Astrocyte (in vitro differentiated cells and primary cell): Measurements from ENCODE around the gene UGT1A6.

ENCODE experiments used
- CTCF ChIP-seq: IDR thresholded peaks from 2 replicates; pipeline ENCODE4 v1.5.1; 2011; ENCODE audit warnings: low read depth, mild to moderate bottlenecking, inconsistent platforms, low read length, moderate library complexity; ENCODE audit not compliant: insufficient read depth
- EZH2 ChIP-seq: IDR thresholded peaks from 2 replicates; pipeline ENCODE4 v1.6.1; 2012; ENCODE audit warnings: mild to moderate bottlenecking, low read length, inconsistent platforms; ENCODE audit not compliant: insufficient read depth

DNA sequence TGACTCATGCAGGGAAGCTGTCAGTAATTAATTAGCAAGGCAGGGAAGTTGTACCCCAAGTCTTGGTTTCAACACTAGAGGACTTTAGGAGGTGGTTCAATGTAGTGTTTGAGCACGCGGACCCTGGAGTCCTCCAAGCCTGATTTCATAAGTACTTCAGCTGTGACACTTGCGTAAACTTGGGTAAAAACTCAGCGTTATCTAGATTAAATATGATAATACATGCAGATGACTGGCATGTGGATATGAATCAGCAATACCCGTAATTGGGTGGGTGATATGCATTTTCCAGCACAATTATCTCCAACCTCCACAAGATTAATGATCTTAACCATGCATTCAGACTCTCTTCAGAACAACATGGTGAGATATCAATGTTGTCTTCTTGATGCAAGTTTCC is 5.8 kb upstream of the UGT1A6 start:
- TF ChIP-seq CTCF (no peak), EZH2 (no peak)
